ENCODE results near the gene COL27A1. TPM values are rescaled to one million over a fixed set of nuclear protein-coding genes. Genes with fewer than 3 reads are reported as not detected.
"Not testable (repeated sequence)": the region's sequence is repeated elsewhere in the genome, so short reads cannot be mapped to it uniquely, and the experiment has no call there.

Gene COL27A1
- total RNA-seq, 1 donor from 2014 or later, result 20.3 TPM

DNA sequence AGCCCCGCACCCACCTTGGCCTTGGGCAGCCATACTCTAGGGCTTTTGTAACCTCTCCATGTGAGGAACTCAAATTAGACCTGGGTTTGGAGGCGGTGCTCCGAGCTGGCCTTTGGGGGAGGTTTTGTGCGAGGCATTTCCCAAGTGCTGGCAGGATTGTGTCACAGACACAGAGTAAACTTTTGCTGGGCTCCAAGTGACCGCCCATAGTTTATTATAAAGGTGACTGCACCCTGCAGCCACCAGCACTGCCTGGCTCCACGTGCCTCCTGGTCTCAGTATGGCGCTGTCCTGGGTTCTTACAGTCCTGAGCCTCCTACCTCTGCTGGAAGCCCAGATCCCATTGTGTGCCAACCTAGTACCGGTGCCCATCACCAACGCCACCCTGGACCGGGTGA lies 174.3 kb downstream of the COL27A1 start, which contains the start of gene ORM2:
Gene ORM2 (plus strand): TSS at position 245 of the 398 bp plus-strand sequence. CDS start 36 bp downstream, at position 281.
- not testable (repeated sequence) for H3K4me1 Mint-ChIP-seq; H3K4me3 Mint-ChIP-seq; H3K9me3 Mint-ChIP-seq; DNase-seq (ENCODE audit: low read depth, low spot score); H3K36me3 Mint-ChIP-seq (ENCODE audit: low read depth); H3K27me3 Mint-ChIP-seq (ENCODE audit: low read depth); H3K27ac Mint-ChIP-seq (ENCODE audit: unreplicated experiment)

GRCh38 chr9:114330636-114331035 lies 175.3 kb downstream of the COL27A1 start:
- H3K9me3 Mint-ChIP-seq, result no peaks in the 10 kb centered on the region
- H3K27me3 Mint-ChIP-seq (ENCODE audit: low read depth), result no peaks in the 10 kb centered on the region
- H3K36me3 Mint-ChIP-seq (ENCODE audit: low read depth), result peaks cover 3% of the 10 kb centered on the region
- H3K4me3 Mint-ChIP-seq, result no peak overlapping the region
- no peak for TF ChIP-seq CTCF (conservative IDR thresholded peaks at IDR 0.05)
- no peak for DNase-seq (ENCODE audit: low read depth, low spot score)
- no peaks in the 10 kb centered on the region for H3K4me1 Mint-ChIP-seq
- no peak overlapping the region for H3K27ac Mint-ChIP-seq (ENCODE audit: unreplicated experiment)

GRCh38 chr9:114331229-114332195 lies 176.2 kb downstream of the COL27A1 start:
- H3K9me3 Mint-ChIP-seq; DNase-seq (ENCODE audit: low read depth, low spot score); H3K36me3 Mint-ChIP-seq (ENCODE audit: low read depth); H3K4me1 Mint-ChIP-seq; H3K27me3 Mint-ChIP-seq (ENCODE audit: low read depth); H3K4me3 Mint-ChIP-seq; H3K27ac Mint-ChIP-seq (ENCODE audit: unreplicated experiment): not testable (repeated sequence)

- H3K4me1 Mint-ChIP-seq; H3K9me3 Mint-ChIP-seq; H3K36me3 Mint-ChIP-seq (ENCODE audit: low read depth); H3K27ac Mint-ChIP-seq (ENCODE audit: unreplicated experiment); DNase-seq (ENCODE audit: low read depth, low spot score); H3K4me3 Mint-ChIP-seq; H3K27me3 Mint-ChIP-seq (ENCODE audit: low read depth): not testable (repeated sequence)
Measured at GRCh38 chr9:114332474-114333040, 177.2 kb downstream of the COL27A1 start.

DNA sequence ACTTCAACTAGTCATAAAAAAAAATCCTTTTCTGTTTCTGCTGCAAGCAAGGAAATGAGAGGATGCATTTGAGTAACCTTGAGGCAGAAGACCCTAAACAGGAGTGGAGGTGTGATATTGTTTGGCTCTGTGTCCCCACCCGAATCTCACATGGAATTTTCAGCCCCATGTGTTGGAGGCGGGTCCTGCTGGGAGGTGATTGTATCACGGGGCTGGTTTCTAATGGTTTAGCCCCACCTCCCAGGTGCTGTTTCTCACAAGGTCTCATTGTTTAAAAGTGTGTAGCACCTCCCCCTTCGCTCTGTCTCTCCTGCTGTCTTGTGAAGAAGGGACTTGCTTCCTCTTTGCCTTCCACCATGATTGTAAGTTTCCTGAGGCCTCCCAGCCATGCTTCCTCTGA lies 178.4 kb downstream of the COL27A1 start:
- not testable (repeated sequence) for DNase-seq (ENCODE audit: low read depth, low spot score); H3K4me1 Mint-ChIP-seq; H3K9me3 Mint-ChIP-seq

GRCh38 chr9:114334490-114334889 lies 179.2 kb downstream of the COL27A1 start:
- no peak overlapping the region for H3K27ac Mint-ChIP-seq (ENCODE audit: unreplicated experiment)
- no peak for DNase-seq (ENCODE audit: low read depth, low spot score)
- peaks cover 3% of the 10 kb centered on the region for H3K36me3 Mint-ChIP-seq (ENCODE audit: low read depth)
- no peak for TF ChIP-seq CTCF (conservative IDR thresholded peaks at IDR 0.05)
- no peaks in the 10 kb centered on the region for H3K4me1 Mint-ChIP-seq
- no peaks in the 10 kb centered on the region for H3K27me3 Mint-ChIP-seq (ENCODE audit: low read depth)
- no peak overlapping the region for H3K4me3 Mint-ChIP-seq
- no peaks in the 10 kb centered on the region for H3K9me3 Mint-ChIP-seq

More for the DNA sequence above, 178.4 kb downstream of the COL27A1 start:
- H3K27ac Mint-ChIP-seq (ENCODE audit: unreplicated experiment); H3K36me3 Mint-ChIP-seq (ENCODE audit: low read depth); H3K4me3 Mint-ChIP-seq; H3K27me3 Mint-ChIP-seq (ENCODE audit: low read depth): not testable (repeated sequence)

DNA sequence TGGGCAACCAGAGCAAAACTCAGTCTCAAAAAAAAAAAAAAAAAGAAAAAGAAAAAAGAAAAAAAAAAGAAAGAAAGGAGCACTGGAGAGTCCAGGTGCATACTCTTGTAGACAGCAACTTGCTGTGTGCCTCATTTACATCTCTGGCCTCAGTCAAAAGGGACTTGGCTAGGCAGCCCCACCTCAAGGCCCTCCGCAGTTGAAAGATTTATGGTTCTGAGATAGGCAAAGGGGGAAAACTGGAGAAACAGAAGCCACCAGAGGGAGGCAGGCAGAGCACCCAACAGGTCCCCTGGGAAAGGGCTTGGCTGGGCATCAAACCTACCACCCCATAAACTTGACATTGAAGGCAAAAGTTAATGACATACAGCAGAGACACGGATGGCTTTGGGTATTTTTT lies 180.4 kb downstream of the COL27A1 start:
- DNase-seq (ENCODE audit: low read depth, low spot score), result no peak
- H3K36me3 Mint-ChIP-seq (ENCODE audit: low read depth), result peaks cover 3% of the 10 kb centered on the region
- no peak for TF ChIP-seq CTCF (conservative IDR thresholded peaks at IDR 0.05)
- H3K4me3 Mint-ChIP-seq, result no peak overlapping the region
- H3K27ac Mint-ChIP-seq (ENCODE audit: unreplicated experiment), result no peak overlapping the region
- no peaks in the 10 kb centered on the region for H3K27me3 Mint-ChIP-seq (ENCODE audit: low read depth)
- H3K4me1 Mint-ChIP-seq, result no peaks in the 10 kb centered on the region
- no peaks in the 10 kb centered on the region for H3K9me3 Mint-ChIP-seq
